KMS-11 (cell line): ENCODE data around the gene ABCC6.

Experiments
- H2AFZ ChIP-seq: fragments of 200-600 bp; sonication (generic); 2 replicates; pipeline ENCODE4 v1.6.1; 2016; ENCODE audit warnings: antibody characterized with exemption, mixed run types, low read depth
- H3K27ac ChIP-seq: fragments of 200-600 bp; sonication (generic); 2 replicates; pipeline ENCODE4 v1.6.1; 2016; ENCODE audit warnings: mild to moderate bottlenecking, mixed run types
- H3K27me3 ChIP-seq: fragments of 200-600 bp; sonication (generic); 2 replicates; pipeline ENCODE4 v1.6.1; 2017; ENCODE audit warnings: mild to moderate bottlenecking, low read depth, mixed run types, moderate library complexity; ENCODE audit not compliant: insufficient read depth
- H3K36me3 ChIP-seq: fragments of 200-600 bp; sonication (generic); 2 replicates; pipeline ENCODE4 v1.6.1; 2017; ENCODE audit warnings: mild to moderate bottlenecking, mixed run types; ENCODE audit not compliant: insufficient read depth
- H3K4me1 ChIP-seq: fragments of 200-600 bp; sonication (generic); 2 replicates; pipeline ENCODE4 v1.6.1; 2016; ENCODE audit warnings: mild to moderate bottlenecking, low read depth, mixed run types; ENCODE audit not compliant: poor library complexity, severe bottlenecking
- H3K4me2 ChIP-seq: fragments of 200-600 bp; sonication (generic); 2 replicates; pipeline ENCODE4 v1.7.0; 2016; ENCODE audit warnings: mild to moderate bottlenecking, mixed run types
- H3K4me3 ChIP-seq: fragments of 200-600 bp; sonication (generic); IDR thresholded peaks from 2 replicates; pipeline ENCODE4 v1.6.1; 2017; ENCODE audit warnings: low read depth, low read length, mixed read lengths; ENCODE audit not compliant: insufficient read depth
- H3K79me2 ChIP-seq: fragments of 200-600 bp; sonication (generic); 2 replicates; pipeline ENCODE4 v1.6.1; 2016; ENCODE audit warnings: low read depth, mixed run types; ENCODE audit not compliant: insufficient read depth
- H3K9ac ChIP-seq: fragments of 200-600 bp; sonication (generic); 2 replicates; pipeline ENCODE4 v1.6.1; 2016; ENCODE audit warnings: mild to moderate bottlenecking, mixed run types
- H4K20me1 ChIP-seq: fragments of 200-600 bp; sonication (generic); 2 replicates; pipeline ENCODE4 v1.6.1; 2016; ENCODE audit warnings: mild to moderate bottlenecking, mixed run types; ENCODE audit not compliant: insufficient read depth
- TF ChIP-seq, protein P1 (sequence below): fragments of 200-600 bp; sonication (generic); conservative IDR thresholded peaks from 2 replicates; pipeline ENCODE4 v1.6.1; 2017; ENCODE audit warnings: low read depth, mild to moderate bottlenecking, antibody characterized with exemption, low read length, moderate library complexity, mixed read lengths

The ABCC6 gene

DNA sequence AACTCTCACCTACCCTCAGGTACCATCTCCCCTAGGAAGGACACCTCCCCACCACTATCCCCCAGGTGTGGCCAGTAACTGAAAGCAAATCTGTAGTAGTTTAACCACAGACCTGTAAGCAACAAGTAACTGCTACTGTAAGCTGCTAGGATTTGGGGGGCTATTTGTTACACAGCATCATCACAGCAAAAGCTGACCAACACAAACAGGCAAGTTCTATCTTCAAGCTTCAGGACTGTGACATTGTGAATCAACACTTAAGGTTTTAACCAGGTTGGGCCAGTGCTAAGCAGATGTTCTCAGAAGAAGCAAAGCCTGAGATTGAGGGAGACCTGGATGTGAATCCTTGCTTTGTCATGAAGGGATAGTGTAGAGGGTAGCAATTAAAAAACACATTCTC is 47.0 kb downstream of the ABCC6 start:
- H3K27ac ChIP-seq, result no peak overlapping the region
- H3K27me3 ChIP-seq, result no peaks in the 10 kb centered on the region
- H4K20me1 ChIP-seq, result no peaks in the 10 kb centered on the region
- TF ChIP-seq, protein P1, sequence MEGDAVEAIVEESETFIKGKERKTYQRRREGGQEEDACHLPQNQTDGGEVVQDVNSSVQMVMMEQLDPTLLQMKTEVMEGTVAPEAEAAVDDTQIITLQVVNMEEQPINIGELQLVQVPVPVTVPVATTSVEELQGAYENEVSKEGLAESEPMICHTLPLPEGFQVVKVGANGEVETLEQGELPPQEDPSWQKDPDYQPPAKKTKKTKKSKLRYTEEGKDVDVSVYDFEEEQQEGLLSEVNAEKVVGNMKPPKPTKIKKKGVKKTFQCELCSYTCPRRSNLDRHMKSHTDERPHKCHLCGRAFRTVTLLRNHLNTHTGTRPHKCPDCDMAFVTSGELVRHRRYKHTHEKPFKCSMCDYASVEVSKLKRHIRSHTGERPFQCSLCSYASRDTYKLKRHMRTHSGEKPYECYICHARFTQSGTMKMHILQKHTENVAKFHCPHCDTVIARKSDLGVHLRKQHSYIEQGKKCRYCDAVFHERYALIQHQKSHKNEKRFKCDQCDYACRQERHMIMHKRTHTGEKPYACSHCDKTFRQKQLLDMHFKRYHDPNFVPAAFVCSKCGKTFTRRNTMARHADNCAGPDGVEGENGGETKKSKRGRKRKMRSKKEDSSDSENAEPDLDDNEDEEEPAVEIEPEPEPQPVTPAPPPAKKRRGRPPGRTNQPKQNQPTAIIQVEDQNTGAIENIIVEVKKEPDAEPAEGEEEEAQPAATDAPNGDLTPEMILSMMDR, result no peak
- no peak overlapping the region for H2AFZ ChIP-seq
- no peaks in the 10 kb centered on the region for H3K36me3 ChIP-seq
- H3K9ac ChIP-seq, result no peak overlapping the region
- no peak overlapping the region for H3K4me3 ChIP-seq
- no peaks in the 10 kb centered on the region for H3K4me1 ChIP-seq
- H3K4me2 ChIP-seq, result no peak overlapping the region
- H3K79me2 ChIP-seq, result no peaks in the 10 kb centered on the region

DNA sequence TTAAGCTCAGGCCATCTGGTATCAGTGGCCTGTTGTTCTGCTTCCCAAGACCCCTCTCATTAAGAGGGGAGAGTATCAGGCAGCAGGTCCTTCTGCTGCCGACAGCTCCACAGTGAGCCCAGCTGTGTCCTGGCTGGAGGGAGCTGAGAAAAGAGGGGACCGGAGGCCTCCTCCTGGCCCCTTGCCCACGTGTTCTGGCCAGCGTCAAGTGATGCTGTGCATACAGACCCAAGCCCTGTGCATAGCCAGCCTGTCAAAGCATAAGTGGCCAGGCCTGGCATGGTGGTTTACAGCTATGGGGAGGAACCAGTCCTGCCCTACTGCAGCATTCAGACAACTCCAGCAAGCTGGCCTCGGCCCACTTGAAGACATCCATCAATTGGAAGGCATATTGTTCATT is 48.0 kb downstream of the ABCC6 start:
- H3K9ac ChIP-seq, result no peak overlapping the region
- TF ChIP-seq, protein P1, result no peak
- no peaks in the 10 kb centered on the region for H3K36me3 ChIP-seq
- no peaks in the 10 kb centered on the region for H3K79me2 ChIP-seq
- H2AFZ ChIP-seq, result no peak overlapping the region
- H3K27ac ChIP-seq, result no peak overlapping the region
- H3K4me3 ChIP-seq, result no peak overlapping the region
- H3K27me3 ChIP-seq, result no peaks in the 10 kb centered on the region
- H4K20me1 ChIP-seq, result no peaks in the 10 kb centered on the region
- no peak overlapping the region for H3K4me2 ChIP-seq
- no peaks in the 10 kb centered on the region for H3K4me1 ChIP-seq

DNA sequence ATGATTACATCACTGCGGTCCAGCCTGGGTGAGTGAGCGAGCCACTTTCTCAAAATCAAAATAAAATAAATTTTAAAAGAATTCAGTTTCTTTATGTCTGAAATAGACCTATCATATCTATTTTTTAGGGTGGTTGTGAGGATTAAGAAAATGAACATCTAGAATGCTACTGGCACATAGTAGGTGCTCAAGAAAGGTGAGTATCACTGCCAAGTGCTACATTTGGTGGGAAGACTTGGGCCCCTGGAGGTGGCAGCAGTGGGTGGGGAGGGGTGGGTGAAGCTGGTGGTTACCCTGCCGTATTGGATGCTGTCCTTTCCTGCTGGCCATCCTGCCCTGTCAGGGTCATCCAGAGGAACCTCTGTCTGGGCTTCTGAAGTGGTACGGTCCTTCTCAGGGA is 50.3 kb downstream of the ABCC6 start:
- H3K9ac ChIP-seq, result no peak overlapping the region
- no peak overlapping the region for H3K4me2 ChIP-seq
- no peaks in the 10 kb centered on the region for H3K27me3 ChIP-seq
- H3K36me3 ChIP-seq, result no peaks in the 10 kb centered on the region
- no peak overlapping the region for H2AFZ ChIP-seq
- H3K79me2 ChIP-seq, result no peaks in the 10 kb centered on the region
- no peak overlapping the region for H3K4me3 ChIP-seq
- no peaks in the 10 kb centered on the region for H4K20me1 ChIP-seq
- no peaks in the 10 kb centered on the region for H3K4me1 ChIP-seq
- TF ChIP-seq, protein P1, result no peak
- no peak overlapping the region for H3K27ac ChIP-seq

DNA sequence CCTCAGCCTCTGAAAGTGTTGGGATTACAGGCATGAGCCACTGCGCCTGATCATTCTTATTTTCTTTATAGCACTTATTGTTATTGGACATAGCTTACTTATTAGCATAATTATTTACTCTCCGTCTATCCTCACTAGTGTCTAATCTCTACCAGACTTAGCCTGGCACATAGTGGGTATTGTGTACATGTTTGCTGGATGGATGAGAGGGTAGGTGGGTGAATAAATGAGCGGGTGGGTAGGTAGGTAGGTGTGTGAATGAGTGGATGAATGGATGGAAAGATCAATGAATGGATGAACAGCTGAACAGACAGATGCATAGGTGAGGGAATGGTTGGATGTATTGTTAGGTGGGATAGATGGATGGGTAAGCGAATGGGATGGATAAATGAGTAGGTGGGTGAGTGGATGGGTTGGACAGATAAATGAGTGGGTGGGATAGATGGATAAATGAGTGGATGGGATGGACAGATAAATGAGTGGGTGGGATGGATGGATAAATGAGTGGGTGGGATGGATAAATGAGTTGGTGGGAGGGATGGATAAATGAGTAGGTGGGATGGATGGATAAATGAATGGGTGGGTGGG is 51.9 kb downstream of the ABCC6 start:
- no peaks in the 10 kb centered on the region for H3K79me2 ChIP-seq
- H3K4me1 ChIP-seq, result no peaks in the 10 kb centered on the region
- TF ChIP-seq, protein P1, result no peak
- H3K4me2 ChIP-seq, result no peak overlapping the region
- H3K36me3 ChIP-seq, result no peaks in the 10 kb centered on the region
- H2AFZ ChIP-seq, result no peak overlapping the region
- H4K20me1 ChIP-seq, result no peaks in the 10 kb centered on the region
- H3K27me3 ChIP-seq, result no peaks in the 10 kb centered on the region
- H3K4me3 ChIP-seq, result no peak overlapping the region
- H3K27ac ChIP-seq, result no peak overlapping the region
- H3K9ac ChIP-seq, result no peak overlapping the region
